ENCODE results near the gene FGF11.
"Not testable (repeated sequence)": the region's sequence is repeated elsewhere in the genome, so short reads cannot be mapped to it uniquely, and the experiment has no call there.

Gene FGF11

DNA sequence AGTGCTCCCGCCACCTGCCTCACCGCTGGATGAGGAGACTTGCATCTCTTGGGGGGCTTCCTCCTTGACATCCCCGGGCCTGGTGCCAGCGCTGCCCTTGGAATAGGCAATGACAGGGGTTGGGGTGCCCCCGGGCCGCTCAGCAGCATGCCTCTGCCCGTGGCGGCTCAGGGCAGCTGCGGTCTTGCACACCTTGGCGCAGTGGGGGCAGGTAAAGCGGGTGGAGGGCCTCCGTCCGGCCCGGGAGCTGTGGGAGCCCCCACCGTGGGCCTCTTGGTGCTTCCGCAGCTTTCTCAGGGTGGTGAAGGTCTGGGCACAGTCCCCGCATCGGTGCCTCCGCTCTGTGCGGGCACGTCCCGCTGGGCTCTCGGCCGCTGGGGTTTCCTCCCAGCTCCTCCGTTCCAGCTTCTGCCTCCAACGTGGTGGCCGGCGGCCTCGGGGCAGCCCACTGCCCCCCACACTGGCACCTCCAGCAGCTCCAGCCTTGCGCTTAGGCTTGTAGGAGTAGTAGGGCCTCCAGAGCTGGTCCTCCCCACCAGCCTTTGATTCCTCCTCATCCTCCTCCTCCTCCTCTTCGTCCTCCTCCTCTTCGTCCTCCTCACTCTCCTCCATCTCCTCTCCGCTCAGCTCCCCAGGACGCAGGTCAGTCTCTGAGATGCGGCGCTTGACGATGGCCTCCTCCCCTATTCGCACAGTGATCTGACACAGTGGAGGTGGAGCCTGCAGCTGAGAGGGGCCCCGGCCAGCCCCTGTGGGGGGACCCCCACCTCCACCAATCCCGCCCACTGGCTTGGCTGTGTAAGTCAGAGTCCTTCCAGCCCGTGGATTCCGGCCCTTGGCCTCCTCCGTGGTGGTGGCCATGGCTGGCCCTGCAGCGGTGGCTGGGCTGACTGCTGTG lies 23.4 kb downstream of the FGF11 start:
- DNase-seq (ENCODE audit: low read depth): no peak

DNA sequence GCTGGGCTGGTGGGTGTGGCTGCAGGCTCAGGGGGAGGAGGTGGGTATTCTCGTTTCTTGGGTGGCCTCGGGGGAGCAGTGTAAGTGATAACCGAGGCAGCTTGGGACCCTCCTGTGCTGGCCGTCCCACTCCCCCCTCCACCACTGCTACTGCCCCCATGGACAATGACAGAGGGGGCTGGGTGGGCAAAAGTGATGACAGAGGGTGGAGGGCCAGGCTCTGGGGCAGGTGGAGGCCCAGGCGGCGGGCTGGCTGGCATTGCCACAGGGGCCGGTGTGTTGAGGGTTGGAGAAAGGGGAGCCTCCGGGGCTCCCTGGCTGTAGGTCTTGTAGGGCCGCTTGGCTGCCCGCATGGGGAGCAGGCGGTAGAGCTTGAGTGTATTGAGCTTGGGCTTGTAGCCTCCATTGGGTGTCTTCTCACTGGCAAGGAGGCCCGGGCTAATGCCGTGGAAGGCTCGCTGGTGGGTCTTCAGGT lies 24.1 kb downstream of the FGF11 start:
- DNase-seq (ENCODE audit: low read depth): no peak

DNA sequence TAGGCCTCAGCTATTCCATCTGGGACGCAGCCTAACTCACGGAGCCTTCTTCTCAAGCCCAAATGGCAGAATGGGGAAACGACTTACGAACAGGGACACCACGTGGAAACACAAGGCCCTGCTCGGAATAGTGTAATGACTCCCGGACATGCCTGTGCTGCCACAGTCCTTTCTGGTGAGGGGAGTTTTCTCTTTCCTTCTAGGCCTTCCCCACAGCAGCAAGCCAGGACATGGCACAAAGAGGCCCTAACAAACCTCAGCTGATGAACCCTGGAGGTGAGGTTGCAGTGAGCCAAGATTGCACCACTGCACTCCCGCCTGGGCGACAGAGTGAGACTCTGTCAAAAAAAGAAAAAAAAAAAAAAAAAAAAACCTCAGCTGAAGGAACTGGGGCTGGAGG lies 24.8 kb downstream of the FGF11 start:
- DNase-seq (ENCODE audit: low read depth): no peak

- DNase-seq (ENCODE audit: low read depth): no peak
Measured at GRCh38 chr17:7465597-7466275, 26.4 kb downstream of the FGF11 start.

- no peak for DNase-seq (ENCODE audit: low read depth)
Measured at GRCh38 chr17:7466318-7466638, 27.0 kb downstream of the FGF11 start.

GRCh38 chr17:7466639-7467341 lies 27.5 kb downstream of the FGF11 start:
- no peak for DNase-seq (ENCODE audit: low read depth)

- no peak for DNase-seq (ENCODE audit: low read depth)
Measured at GRCh38 chr17:7467498-7467897, 28.2 kb downstream of the FGF11 start.

GRCh38 chr17:7468290-7468689 lies 29.0 kb downstream of the FGF11 start:
- DNase-seq (ENCODE audit: low read depth): no peak

DNA sequence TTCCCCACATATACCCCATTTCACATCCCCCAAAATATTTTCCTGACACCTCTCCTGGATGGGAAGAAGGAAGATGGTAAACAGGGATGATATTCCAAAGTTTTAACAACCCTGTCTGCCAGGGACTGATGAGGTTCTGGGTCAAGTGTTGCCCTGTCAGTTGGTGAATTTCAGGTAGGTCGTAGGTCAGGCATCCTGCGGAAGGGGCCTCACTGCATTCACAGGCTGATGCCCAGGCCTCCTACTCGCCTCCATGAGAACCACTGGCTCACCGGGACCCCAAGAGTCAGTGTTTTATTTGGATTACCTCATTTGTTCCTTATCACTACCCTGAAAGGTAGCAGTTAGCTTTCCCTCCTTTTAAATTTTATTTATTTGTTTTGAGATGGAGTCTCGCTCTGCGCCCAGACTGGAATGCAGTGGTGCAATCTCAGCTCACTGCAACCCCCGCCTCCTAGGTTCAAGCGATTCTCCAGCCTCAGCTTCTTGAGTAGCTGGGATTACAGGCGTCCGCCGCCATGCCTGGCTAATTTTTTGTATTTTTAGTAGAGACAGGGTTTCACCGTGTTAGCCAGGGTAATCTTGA lies 29.6 kb downstream of the FGF11 start:
- DNase-seq (ENCODE audit: low read depth): no peak

- not testable (repeated sequence) for DNase-seq (ENCODE audit: low read depth)
Measured at GRCh38 chr17:7469843-7470242, 30.5 kb downstream of the FGF11 start.

- not testable (repeated sequence) for DNase-seq (ENCODE audit: low read depth)
Measured at GRCh38 chr17:7470457-7470973, 31.2 kb downstream of the FGF11 start.

- no peak for DNase-seq (ENCODE audit: low read depth)
Measured at GRCh38 chr17:7471729-7472128, 32.4 kb downstream of the FGF11 start.

- not testable (repeated sequence) for DNase-seq (ENCODE audit: low read depth)
Measured at GRCh38 chr17:7474767-7475166, 35.5 kb downstream of the FGF11 start.

GRCh38 chr17:7475764-7476422 lies 36.6 kb downstream of the FGF11 start:
- DNase-seq (ENCODE audit: low read depth): no peak

DNA sequence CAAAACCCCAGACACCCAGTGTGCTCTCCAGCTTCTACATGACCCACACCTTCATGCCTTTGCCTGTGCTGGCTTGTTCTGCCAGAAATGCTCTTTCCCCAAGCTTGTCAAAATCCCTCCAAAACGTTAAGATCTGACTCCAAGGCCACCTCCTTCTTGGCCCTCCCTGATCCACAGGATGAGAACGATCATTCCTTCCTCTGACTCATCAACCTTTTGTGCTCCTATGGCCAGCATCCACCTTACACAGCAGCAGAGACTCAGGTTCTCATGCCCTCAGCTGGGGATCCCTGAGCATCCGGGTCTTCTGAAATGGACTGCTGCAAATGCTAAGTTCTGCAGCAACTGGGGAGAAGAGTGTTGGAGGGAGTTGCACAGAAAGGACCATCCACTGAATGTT lies 37.2 kb downstream of the FGF11 start:
- no peak for DNase-seq (ENCODE audit: low read depth)

DNA sequence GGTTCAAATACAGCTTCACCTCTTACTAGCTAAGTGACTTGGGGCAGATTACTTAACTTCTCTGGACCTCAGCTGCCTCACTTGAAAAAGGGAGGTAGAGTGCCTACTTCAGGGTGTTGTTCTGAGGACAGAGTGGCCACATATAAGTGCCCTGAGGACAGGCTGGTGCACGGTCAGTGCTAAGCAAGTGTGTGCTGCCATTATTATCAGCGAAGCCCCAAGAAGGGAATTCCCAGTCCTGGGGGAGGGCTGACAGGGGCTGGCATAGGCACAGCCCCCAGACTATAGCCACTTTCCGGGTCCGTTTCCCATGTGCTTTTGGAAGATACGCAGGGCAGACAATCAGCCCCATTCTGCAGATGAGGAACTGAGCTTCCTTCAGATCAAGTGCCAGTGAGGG lies 37.6 kb downstream of the FGF11 start:
- no peak for DNase-seq (ENCODE audit: low read depth)

DNA sequence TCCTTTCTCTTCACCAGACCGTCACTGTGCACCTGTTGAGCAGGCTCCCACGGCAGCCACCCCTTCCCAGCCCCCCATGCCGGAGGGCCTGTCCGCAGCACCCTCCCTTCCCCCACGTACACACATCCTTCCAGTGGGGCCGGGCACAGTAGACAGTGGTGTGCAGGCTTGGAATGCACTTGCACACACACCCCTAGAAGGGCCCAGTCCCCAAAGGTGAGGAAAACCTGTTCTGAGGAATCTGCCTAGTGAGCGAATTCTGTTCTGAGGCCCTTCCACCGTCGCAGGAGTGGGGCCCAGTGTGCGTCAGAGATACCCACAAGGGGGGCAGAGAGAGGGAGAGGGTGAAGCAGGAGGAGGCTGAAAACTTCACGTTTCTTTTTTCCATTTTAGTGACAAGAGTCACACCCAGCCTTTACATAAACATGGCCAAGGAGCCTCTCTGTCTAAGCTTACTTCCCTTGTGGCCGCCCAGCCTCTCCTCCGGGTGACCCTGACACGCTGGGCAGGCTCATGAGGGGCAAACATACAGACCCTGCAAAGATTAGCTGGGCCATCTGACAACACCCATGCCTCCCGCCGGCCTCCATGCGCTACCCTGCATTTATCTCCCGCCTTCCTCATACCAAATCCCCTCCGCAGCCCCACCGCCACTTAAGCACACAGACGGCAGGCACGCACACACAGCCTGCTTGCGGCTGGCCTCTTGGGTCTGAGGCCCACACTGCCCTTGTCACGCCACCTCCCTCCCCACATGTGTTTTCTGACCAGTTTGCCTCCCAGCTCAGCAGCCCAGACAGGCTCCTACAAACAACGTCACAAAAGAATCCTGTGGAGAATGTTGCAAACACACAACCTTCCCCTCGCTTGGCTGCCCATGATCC lies 38.3 kb downstream of the FGF11 start:
- DNase-seq (ENCODE audit: low read depth): peak; percentile 20

DNA sequence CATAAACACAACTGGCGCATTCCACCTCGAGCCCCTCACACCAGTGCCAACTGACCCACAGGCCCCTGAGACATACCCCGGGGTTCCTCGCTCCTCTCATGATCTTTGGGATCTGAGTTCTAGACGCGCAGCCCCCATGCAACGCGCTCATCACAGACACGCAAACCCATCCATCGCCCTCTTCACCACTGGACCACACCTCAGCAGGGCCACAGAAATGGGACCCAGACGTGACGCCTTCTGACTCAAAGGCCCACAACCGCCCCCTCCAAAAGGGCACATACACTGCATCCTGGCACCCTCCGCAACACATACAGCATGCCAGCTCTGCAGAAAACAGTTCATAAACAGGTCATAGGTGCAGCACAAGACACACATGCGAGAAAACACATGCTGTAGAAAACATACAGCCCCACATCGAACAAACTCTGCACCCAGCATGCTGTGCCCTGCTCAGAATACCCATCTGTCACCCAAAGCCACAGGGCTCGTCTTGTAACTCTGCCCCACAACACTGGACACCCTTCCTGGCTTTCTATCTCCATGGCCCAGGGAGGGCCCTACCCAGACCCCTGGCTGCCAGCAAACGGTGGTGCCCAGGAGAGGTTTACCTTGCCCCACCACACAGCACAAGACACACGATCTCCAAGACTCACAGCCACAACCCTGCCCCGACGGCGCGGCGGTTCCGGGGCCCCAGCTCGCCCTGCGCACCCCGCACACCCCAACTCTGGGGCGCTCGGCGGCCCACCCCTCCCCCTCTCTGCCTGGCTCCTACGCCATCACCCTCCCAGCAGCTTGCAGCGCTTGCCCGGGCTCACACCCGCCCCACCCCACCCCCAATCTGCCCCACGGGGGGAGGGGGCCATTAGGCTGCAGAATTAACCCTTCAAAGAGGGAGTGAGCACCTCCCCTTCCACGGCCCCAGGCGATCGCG lies 39.2 kb downstream of the FGF11 start:
- DNase-seq (ENCODE audit: low read depth): peak; percentile 40

All from stimulated activated CD4-positive, alpha-beta T cell treated with anti-CD3 and anti-CD28 coated beads, Interleukin-2, amount 100 ng/mL, for 4 hours (primary cell).